NCI-H510A treated with DMSO at 0.1 percent for 48 hours (cell line): ENCODE measurements around the gene SOX15.
A peak's percentile ranks its signal among the peaks of the same experiment; 100 is the strongest.
"Not testable (repeated sequence)": the region's sequence is repeated elsewhere in the genome, so short reads cannot be mapped to it uniquely, and the experiment has no call there.

Experiments
- DNase-seq: peaks from one replicate; lab custom pipeline; 2025; lab: John Stamatoyannopoulos, UW

The SOX15 gene

GRCh38 chr17:7610641-7611040 lies 20.7 kb upstream of the SOX15 start:
- DNase-seq = peak; percentile 4

- no peak for DNase-seq
Observed at GRCh38 chr17:7606280-7606679, 16.4 kb upstream of the SOX15 start.

GRCh38 chr17:7597561-7597960 lies 7.7 kb upstream of the SOX15 start:
- not testable (repeated sequence) for DNase-seq

- DNase-seq = no peak
Observed at GRCh38 chr17:7593296-7593695, 3.4 kb upstream of the SOX15 start.

- DNase-seq = no peak
Observed at GRCh38 chr17:7592422-7593021, 2.6 kb upstream of the SOX15 start.

GRCh38 chr17:7591596-7591995 lies 1.7 kb upstream of the SOX15 start:
- no peak for DNase-seq

- no peak for DNase-seq
Observed at GRCh38 chr17:7590743-7591142, 849 bp upstream of the SOX15 start.

GRCh38 chr17:7589204-7589868 lies 558 bp downstream of the SOX15 start:
- no peak for DNase-seq

GRCh38 chr17:7588553-7589203 lies 1.2 kb downstream of the SOX15 start:
- no peak for DNase-seq

- no peak for DNase-seq
Observed at GRCh38 chr17:7587420-7588151, 2.3 kb downstream of the SOX15 start.

GRCh38 chr17:7586673-7587419 lies 3.0 kb downstream of the SOX15 start:
- peak; percentile 52 for DNase-seq

- DNase-seq = peak; percentile 98
Observed at GRCh38 chr17:7583253-7584109, 6.4 kb downstream of the SOX15 start, which contains the start of gene MPDU1. TSS of gene MPDU1 (plus strand) at chr17:7583852. CDS start at chr17:7583863, 11 bp downstream.

- no peak for DNase-seq
Observed at GRCh38 chr17:7582396-7583252, 7.3 kb downstream of the SOX15 start.

- no peak for DNase-seq
Observed at GRCh38 chr17:7580604-7581575, 9.0 kb downstream of the SOX15 start.

GRCh38 chr17:7579834-7580603 lies 9.9 kb downstream of the SOX15 start:
- no peak for DNase-seq

- peak; percentile 34 for DNase-seq
Observed at GRCh38 chr17:7579001-7579833, 10.7 kb downstream of the SOX15 start, which contains the start of gene CD68. TSS of gene CD68 (plus strand) at chr17:7579638. CDS start at chr17:7579678, 40 bp downstream.
